HepG2 (cell line): ENCODE data around the gene ABCA2. TPM values are rescaled to one million over a fixed set of nuclear protein-coding genes. Genes with fewer than 3 reads are reported as not detected.

ENCODE experiments used
- ATF2 ChIP-seq: sonication (generic); formaldehyde crosslinking; IDR thresholded peaks from 2 replicates; pipeline ENCODE4 v1.4.0; 2020; ENCODE audit warnings: missing genetic modification reagents
- DRAP1 ChIP-seq: IDR thresholded peaks from 2 replicates; pipeline ENCODE4 v1.6.1; 2016; ENCODE audit warnings: missing genetic modification reagents, missing compliant biosample characterization
- GTF3A ChIP-seq: sonication (generic); formaldehyde crosslinking; conservative IDR thresholded peaks from 2 replicates; pipeline ENCODE4 v1.4.0; 2020; ENCODE audit warnings: mild to moderate bottlenecking, missing genetic modification reagents
- HMG20A ChIP-seq: IDR thresholded peaks from 2 replicates; pipeline ENCODE4 v1.6.1; 2016; ENCODE audit warnings: borderline replicate concordance
- KAT2B ChIP-seq: fragments of 150-350 bp; IDR thresholded peaks from 2 replicates; pipeline ENCODE4 v1.6.1; 2014; ENCODE audit warnings: low read depth, low read length, borderline replicate concordance
- NFKB2 ChIP-seq: sonication (generic); formaldehyde crosslinking; IDR thresholded peaks from 2 replicates; pipeline ENCODE4 v1.4.0; 2020; ENCODE audit warnings: missing genetic modification reagents, borderline replicate concordance
- PHF20 ChIP-seq: sonication (generic); formaldehyde crosslinking; IDR thresholded peaks from 2 replicates; pipeline ENCODE4 v1.5.0; 2020; ENCODE audit warnings: mild to moderate bottlenecking, missing genetic modification reagents
- RBM39 ChIP-seq: fragments of 200-400 bp; formaldehyde crosslinking; IDR thresholded peaks from one replicate; pipeline ENCODE4 v1.6.1; 2018; ENCODE audit warnings: antibody characterized with exemption, mild to moderate bottlenecking, low read depth, low read length; ENCODE audit not compliant: poor library complexity, severe bottlenecking
- SETDB1 ChIP-seq: sonication (generic); formaldehyde crosslinking; IDR thresholded peaks from 2 replicates; pipeline ENCODE4 v1.5.1; 2020; ENCODE audit warnings: missing genetic modification reagents, mild to moderate bottlenecking, borderline replicate concordance
- ZFP36L1 ChIP-seq: sonication (generic); formaldehyde crosslinking; IDR thresholded peaks from 2 replicates; pipeline ENCODE4 v1.8.0; 2022; ENCODE audit warnings: mild to moderate bottlenecking, missing genetic modification reagents, moderate library complexity
- ZMYM3 ChIP-seq: sonication (generic); formaldehyde crosslinking; IDR thresholded peaks from 2 replicates; pipeline ENCODE4 v1.5.1; 2020; ENCODE audit warnings: mild to moderate bottlenecking, missing genetic modification reagents
- ZNF18 ChIP-seq: sonication (generic); formaldehyde crosslinking; IDR thresholded peaks from 2 replicates; pipeline ENCODE4 v1.8.0; 2022; ENCODE audit warnings: mild to moderate bottlenecking, missing genetic modification reagents; ENCODE audit not compliant: insufficient replicate concordance
- ZNF687 ChIP-seq: sonication (generic); formaldehyde crosslinking; IDR thresholded peaks from 2 replicates; pipeline ENCODE4 v1.5.1; 2020; ENCODE audit warnings: mild to moderate bottlenecking, missing genetic modification reagents, moderate library complexity
- ZNF781 ChIP-seq: sonication (generic); formaldehyde crosslinking; IDR thresholded peaks from 2 replicates; pipeline ENCODE4 v1.5.1; 2020; ENCODE audit warnings: borderline replicate concordance, mild to moderate bottlenecking, missing genetic modification reagents; ENCODE audit errors: not compliant biosample characterization
- ZSCAN21 ChIP-seq: sonication (generic); formaldehyde crosslinking; IDR thresholded peaks from 2 replicates; pipeline ENCODE4 v1.8.0; 2022; ENCODE audit warnings: mild to moderate bottlenecking, missing genetic modification reagents, moderate library complexity, borderline replicate concordance
- polyA plus RNA-seq, 8 experiments: library from polyadenylated mRNA; depleted of rRNA in 3 of 8; stranded (reverse) in 7 of 8; unstranded in 1 of 8; fragments of >200 nt; fragmentation: Illumina TruSeq in 4 of 8; extraction: Trizol in 4 of 8; gene quantifications; 2 replicates each; pipeline versions ENCODE4 v1.2.1 to v1.2.3, GENCODE V29; 2011 to 2016; ENCODE audit warnings: low read depth in 4 of 8, missing spikeins in 1 of 8, mixed read lengths in 1 of 8; ENCODE audit not compliant: insufficient read depth in 1 of 8
- total RNA-seq, 5 experiments: library from RNA; depleted of rRNA; stranded (reverse); fragments of >200 nt; fragmentation: Illumina TruSeq; extraction: Trizol; gene quantifications; 2 replicates each; pipeline ENCODE4 v1.2.3, GENCODE V29; 2016; ENCODE audit warnings: low read depth in 1 of 5

The ABCA2 gene
- total and polyA plus RNA-seq, 2 of the 13 experiments (the other 11 are each of a cell fraction or from before 2014, with no cell fraction given) = 2.9 to 19.2 TPM

- TF ChIP-seq HMG20A (CRISPR knock-in tag) (peak; percentile 38; the same call in 1 of the 2 replicates), SETDB1 (CRISPR knock-in tag) (no peak), GTF3A (CRISPR knock-in tag) (no peak), ZNF781 (CRISPR knock-in tag) (no peak), ZNF687 (peak; percentile 87), RBM39 (peak; percentile 53), ZSCAN21 (CRISPR knock-in tag) (peak; percentile 81; the same call in 1 of the 2 replicates), PHF20 (CRISPR knock-in tag) (no peak), ZNF18 (CRISPR knock-in tag) (no peak), ZMYM3 (CRISPR knock-in tag) (0 out of 2 replicates have a peak, but pooled peaks have one; percentile 62), DRAP1 (CRISPR knock-in tag) (peak; percentile 77), KAT2B (no peak), ZFP36L1 (CRISPR knock-in tag) (0 out of 2 replicates have a peak, but pooled peaks have one; percentile 47), NFKB2 (0 out of 2 replicates have a peak, but pooled peaks have one; percentile 28), ATF2 (CRISPR knock-in tag) (0 out of 2 replicates have a peak, but pooled peaks have one; percentile 37)
Measured at GRCh38 chr9:137055385-137056364, 27.6 kb upstream of the ABCA2 start (continued).
